Fibroblast of mammary gland (primary cell): ENCODE measurements around the gene AHCYL1.
"Not testable (repeated sequence)": the region's sequence is repeated elsewhere in the genome, so short reads cannot be mapped to it uniquely, and the experiment has no call there.

Experiments
- DNase-seq: peaks from one replicate; pipeline ENCODE4 v3.0.0-alpha.2; 2010; ENCODE audit warnings: low read depth
- H3K4me3 ChIP-seq: 2 replicates; pipeline ENCODE4 v1.5.1; 2011; ENCODE audit warnings: low read depth, mild to moderate bottlenecking, low read length, moderate library complexity; ENCODE audit not compliant: control insufficient read depth
- CTCF ChIP-seq: conservative IDR thresholded peaks from 2 replicates; pipeline ENCODE4 v1.5.1; 2011; ENCODE audit warnings: low read depth, low read length, inconsistent platforms; ENCODE audit not compliant: control insufficient read depth, insufficient read depth

The AHCYL1 gene

GRCh38 chr1:110012100-110012780, 27.7 kb downstream of the AHCYL1 start:
- no peak for TF ChIP-seq CTCF
- no peak overlapping the region for H3K4me3 ChIP-seq
- no peak for DNase-seq

DNA sequence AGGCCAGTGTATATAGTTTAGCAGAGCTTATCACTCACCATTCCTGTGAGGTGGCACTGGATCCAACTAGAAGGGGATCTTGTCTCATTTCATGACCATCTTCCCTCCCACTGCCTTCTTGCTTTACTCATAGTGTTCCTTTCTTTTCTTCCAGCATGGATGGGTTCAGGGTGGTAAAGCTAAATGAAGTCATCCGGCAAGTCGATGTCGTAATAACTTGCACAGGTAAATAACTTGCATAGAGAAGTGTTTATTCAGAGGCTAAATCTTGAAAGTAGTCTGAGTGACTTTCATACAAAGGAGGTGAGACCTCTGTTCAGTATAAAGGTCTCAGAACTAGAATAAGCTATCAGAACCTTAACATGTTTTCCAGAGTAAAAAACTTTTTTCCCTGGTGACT, 33.2 kb downstream of the AHCYL1 start:
- DNase-seq, result no peak
- no peak overlapping the region for H3K4me3 ChIP-seq
- TF ChIP-seq CTCF, result no peak

DNA sequence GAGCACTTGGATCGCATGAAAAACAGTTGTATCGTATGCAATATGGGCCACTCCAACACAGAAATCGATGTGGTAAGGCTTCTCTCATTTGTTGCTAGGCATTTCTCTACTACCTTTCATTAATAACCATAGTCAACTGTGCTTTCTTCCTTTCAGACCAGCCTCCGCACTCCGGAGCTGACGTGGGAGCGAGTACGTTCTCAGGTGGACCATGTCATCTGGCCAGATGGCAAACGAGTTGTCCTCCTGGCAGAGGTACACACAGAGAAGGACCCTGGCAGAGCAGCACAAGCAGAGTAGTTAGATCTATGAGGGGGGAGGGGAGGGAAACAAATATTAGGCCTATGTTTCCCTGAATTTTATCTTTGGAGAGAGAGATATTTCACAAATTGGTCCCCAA, 33.8 kb downstream of the AHCYL1 start:
- TF ChIP-seq CTCF, result no peak
- DNase-seq, result no peak
- no peak overlapping the region for H3K4me3 ChIP-seq

DNA sequence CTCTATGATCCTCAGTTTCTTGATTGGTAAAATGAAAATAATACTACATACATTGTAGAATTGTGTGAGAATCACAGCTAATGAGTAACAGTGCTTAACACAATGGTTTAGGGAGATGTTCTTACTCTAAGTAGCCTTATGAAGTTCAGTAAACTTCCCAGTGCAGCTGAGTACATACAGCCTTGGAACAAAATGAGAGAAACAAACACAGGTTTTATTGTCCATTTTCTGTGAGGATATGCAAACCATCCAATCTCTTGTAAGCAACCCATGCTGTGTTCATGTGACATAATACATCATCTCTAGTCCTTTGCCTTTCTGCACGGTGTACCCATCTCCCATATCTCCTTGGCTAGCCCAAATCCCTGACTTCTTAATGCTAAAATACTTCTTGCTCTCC, 35.2 kb downstream of the AHCYL1 start:
- H3K4me3 ChIP-seq, result no peak overlapping the region

DNA sequence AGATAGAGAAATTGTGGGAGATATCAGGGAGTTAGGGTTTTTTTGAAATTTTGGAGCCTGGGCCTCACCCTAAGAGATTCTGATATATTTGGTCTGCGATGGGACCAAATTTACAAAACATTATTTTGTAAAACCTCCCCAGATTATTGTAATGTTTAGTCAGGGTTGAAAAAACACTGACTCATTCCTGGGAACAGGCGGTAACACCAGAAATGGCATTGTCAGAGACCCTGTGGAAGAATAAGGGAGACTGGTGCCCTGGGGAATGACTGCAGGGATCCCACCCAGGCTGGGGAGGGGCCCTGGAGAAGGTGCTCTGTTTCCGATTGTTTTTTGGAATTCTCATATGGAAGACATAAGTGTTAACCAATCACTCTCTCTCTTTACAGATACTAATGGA, 36.7 kb downstream of the AHCYL1 start:
- no peak for DNase-seq
- TF ChIP-seq CTCF, result no peak
- H3K4me3 ChIP-seq, result no peak overlapping the region

More for the DNA sequence above, 35.2 kb downstream of the AHCYL1 start:
- no peak for DNase-seq
- no peak for TF ChIP-seq CTCF

DNA sequence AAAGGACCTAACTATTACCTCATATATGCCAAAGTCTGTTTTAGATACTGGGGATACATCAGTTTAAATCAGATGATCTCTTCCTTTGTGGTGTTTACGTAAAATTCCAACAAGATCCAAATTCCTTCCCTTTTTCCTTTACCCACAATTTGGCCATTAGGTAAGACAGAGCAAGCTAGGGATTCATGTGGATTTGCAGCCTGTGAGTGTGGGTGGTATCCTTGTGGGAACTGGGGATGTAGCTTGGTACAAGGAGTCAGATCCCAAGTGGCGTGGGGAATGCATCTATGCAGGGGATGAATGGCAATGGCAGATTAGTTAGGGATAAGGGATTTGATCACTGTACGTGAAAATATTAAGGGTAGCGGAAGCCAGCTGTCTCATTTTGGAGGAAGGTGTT, 40.0 kb downstream of the AHCYL1 start:
- no peak overlapping the region for H3K4me3 ChIP-seq
- DNase-seq, result no peak
- no peak for TF ChIP-seq CTCF

DNA sequence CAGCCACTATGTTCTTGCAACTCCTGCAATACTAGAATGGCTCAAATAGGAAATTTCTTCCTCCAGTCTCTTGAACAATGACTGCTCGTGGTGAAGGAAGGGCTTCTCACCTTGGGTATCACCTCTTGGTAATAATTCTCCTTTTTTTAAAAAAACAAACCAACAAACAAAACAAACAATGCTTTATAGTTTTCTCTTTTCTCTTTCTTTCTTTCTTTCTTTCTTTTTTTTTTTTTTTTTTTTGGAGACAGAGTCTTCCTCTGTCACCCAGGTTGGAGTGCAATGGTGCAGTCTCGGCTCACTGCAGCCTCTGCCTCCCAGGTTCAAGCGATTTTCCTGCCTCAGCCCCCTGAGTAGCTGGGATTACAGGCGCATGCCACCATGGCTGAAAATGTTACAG, 46.1 kb downstream of the AHCYL1 start:
- not testable (repeated sequence) for H3K4me3 ChIP-seq, DNase-seq

DNA sequence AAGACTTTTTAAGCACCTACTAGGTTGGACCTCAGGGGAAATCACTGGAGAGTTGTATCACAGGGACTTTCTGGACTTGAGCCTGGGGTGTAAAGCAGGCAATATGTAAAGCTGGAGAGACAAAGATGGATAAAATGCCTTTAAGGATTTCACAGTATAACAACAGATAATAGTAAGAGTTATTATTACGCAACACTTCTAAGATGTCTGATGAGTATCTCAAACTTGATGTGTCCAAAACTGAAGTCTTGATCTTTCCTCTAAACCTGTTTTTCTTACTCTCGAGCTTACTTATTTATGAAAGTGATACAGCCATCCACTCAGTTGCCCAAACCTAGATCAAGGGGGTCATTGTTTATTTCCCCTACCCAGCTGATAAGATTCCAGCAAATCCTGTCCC, 47.8 kb downstream of the AHCYL1 start:
- no peak overlapping the region for H3K4me3 ChIP-seq
- TF ChIP-seq CTCF, result no peak
- no peak for DNase-seq
